Measurements from ENCODE around the gene TUBD1. TPM values are rescaled to one million over a fixed set of nuclear protein-coding genes. Genes with fewer than 3 reads are reported as not detected.
A peak's percentile ranks its signal among the peaks of the same experiment; 100 is the strongest.
"Not testable (repeated sequence)": the region's sequence is repeated elsewhere in the genome, so short reads cannot be mapped to it uniquely, and the experiment has no call there.

TUBD1 gene
- total RNA-seq, 1 donor from 2014 or later, result 3.4 TPM

GRCh38 chr17:59856859-59857794 is 35.6 kb downstream of the TUBD1 start:
- TF ChIP-seq CTCF (conservative IDR thresholded peaks at IDR 0.05; ENCODE audit: low read depth, low read length), result no peak

GRCh38 chr17:59853919-59854729 is 38.6 kb downstream of the TUBD1 start:
- not testable (repeated sequence) for DNase-seq (ENCODE audit: low read depth); H3K4me3 ChIP-seq (ENCODE audit: low read depth, low read length)

More at GRCh38 chr17:59856859-59857794, 35.6 kb downstream of the TUBD1 start:
- DNase-seq (ENCODE audit: low read depth), result no peak
- no peak overlapping the region for H3K4me3 ChIP-seq (ENCODE audit: low read depth, low read length)

GRCh38 chr17:59853168-59853918 is 39.4 kb downstream of the TUBD1 start:
- peak; percentile 67 for TF ChIP-seq CTCF (conservative IDR thresholded peaks at IDR 0.05; ENCODE audit: low read depth, low read length)
- peak; percentile 82 for DNase-seq (ENCODE audit: low read depth)
- H3K4me3 ChIP-seq (ENCODE audit: low read depth, low read length), result no peak overlapping the region

- not testable (repeated sequence) for H3K4me3 ChIP-seq (ENCODE audit: low read depth, low read length); DNase-seq (ENCODE audit: low read depth)
Observed at GRCh38 chr17:59852847-59853167, 39.9 kb downstream of the TUBD1 start.

GRCh38 chr17:59851439-59852375 is 41.0 kb downstream of the TUBD1 start:
- no peak for TF ChIP-seq CTCF (conservative IDR thresholded peaks at IDR 0.05; ENCODE audit: low read depth, low read length)
- H3K4me3 ChIP-seq (ENCODE audit: low read depth, low read length), result no peak overlapping the region
- no peak for DNase-seq (ENCODE audit: low read depth)

- not testable (repeated sequence) for H3K4me3 ChIP-seq (ENCODE audit: low read depth, low read length); DNase-seq (ENCODE audit: low read depth)
Observed at GRCh38 chr17:59850311-59850710, 42.4 kb downstream of the TUBD1 start.

GRCh38 chr17:59848778-59849177 is 44.0 kb downstream of the TUBD1 start:
- H3K4me3 ChIP-seq (ENCODE audit: low read depth, low read length), result no peak overlapping the region
- no peak for DNase-seq (ENCODE audit: low read depth)
- no peak for TF ChIP-seq CTCF (conservative IDR thresholded peaks at IDR 0.05; ENCODE audit: low read depth, low read length)
